Renal cortical epithelial cell (primary cell): ENCODE measurements around the gene ACACB. TPM values are rescaled to one million over a fixed set of nuclear protein-coding genes. Genes with fewer than 3 reads are reported as not detected.

Source experiments
- DNase-seq: peaks from one replicate; pipeline ENCODE4 v3.0.0-alpha.2; 2011; ENCODE audit warnings: low read depth
- total RNA-seq: library from RNA; depleted of rRNA; stranded (reverse); fragments of >200 nt; gene quantifications from 2 replicates; pipeline ENCODE4 v1.2.3, GENCODE V29; 2014

The ACACB gene
- 1.9 and 8.9 TPM in 2 replicates for total RNA-seq

- DNase-seq: peak; percentile 84
Observed at GRCh38 chr12:109115758-109116610, at the start of gene ACACB. Gene ACACB, plus strand, starts transcription at chr12:109116587. Its CDS starts 22,819 bp downstream, at chr12:109139406.

DNA sequence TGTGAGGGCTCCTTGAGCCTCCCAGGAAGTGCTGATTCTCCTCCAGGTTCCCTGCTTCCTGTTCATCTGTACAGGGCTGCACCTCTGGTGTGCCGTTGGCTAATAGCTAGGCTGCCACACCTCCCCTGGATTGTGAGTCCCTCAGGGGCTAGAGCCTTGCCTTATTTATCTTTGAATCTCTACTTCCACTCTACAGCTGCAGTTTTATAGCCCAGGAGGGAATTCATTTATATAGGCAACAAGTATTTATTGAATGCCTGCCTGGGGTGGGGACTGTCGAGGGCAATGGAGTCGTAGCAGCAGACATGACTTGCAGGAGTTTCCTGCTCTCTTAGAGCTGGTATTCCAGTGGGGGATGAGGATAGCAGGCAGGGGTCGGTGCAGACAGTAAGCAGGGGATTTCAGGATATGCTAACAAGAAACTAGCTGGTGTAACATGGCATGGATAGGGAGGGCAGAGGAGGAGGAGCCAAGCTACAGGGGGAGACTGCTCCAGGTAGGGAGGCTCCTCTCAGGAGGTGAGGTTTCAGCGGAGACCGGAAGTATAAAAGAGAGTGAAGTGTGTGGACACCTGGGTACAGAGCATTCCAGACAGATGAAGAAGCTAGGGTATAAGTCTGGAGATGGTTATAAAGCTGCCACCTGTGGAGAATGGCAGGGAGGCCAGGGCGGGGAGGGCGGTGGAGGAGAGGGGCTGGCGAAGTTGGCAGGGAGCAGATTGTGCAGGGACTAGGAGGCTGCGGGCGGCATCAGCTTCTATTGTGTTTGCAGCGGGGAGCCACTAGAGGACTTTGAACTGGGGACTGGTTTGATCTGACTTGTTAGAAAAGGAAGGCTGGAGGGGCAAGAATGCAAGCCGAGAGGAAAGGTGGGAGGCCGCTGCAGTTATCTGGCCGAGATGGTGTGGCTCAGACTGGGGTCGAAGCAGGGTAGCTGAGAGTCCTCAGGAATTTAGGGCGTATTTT, 46.8 kb upstream of the ACACB start:
- DNase-seq: no peak

GRCh38 chr12:109074866-109075265, 41.5 kb upstream of the ACACB start:
- no peak for DNase-seq

GRCh38 chr12:109082751-109083150, 33.6 kb upstream of the ACACB start:
- DNase-seq: no peak

DNA sequence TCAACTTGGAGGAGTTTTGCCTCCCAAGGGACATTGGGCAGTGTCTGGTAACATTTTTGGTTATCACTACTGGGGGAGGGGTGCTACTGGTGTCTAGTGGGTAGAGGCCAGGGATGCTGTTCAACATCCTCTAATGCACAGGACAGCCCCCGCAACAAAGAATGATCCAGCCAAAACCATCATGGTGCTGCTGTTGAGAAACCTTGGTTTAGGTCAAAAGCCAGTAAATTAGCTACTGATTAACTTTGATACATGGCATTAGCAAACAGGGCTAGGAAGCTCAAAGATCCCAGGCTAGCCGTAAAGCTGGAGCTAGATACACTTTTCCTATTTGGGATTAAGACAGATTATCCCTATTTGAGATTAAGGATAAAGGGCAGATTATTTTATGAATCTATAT, 32.0 kb upstream of the ACACB start:
- DNase-seq: peak; percentile 66

DNA sequence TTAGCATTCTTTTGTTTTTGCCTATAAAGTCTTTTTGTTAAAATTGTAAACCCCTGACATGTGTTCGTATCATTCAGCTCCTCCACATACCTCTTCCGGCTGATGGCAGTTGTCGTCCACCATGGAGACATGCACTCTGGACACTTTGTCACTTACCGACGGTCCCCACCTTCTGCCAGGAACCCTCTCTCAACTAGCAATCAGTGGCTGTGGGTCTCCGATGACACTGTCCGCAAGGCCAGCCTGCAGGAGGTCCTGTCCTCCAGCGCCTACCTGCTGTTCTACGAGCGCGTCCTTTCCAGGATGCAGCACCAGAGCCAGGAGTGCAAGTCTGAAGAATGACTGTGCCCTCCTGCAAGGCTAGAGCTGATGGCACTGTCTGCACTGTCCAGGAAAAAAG, 30.8 kb upstream of the ACACB start:
- DNase-seq: no peak

DNA sequence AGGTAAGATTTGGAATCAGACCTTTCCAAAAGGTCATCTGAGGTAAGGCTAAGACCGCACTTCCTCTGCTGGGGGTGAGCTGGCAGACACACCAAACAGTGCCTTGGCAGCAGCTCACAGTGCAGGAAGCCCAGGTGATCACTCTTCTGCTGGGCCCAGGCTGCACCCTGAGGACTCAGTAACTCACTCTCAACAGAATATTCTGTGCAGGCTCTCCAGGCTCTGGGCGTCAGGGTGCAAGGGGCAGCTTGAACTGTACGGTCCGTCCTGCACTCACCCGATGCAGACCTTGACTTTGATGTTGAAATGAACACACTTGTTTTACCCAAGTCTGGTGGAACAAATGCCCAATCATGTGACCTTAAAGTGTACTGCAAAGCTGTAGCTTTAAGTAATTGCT, 29.1 kb upstream of the ACACB start:
- DNase-seq: peak; percentile 31

- no peak for DNase-seq
Observed at GRCh38 chr12:109088818-109089217, 27.6 kb upstream of the ACACB start.

DNA sequence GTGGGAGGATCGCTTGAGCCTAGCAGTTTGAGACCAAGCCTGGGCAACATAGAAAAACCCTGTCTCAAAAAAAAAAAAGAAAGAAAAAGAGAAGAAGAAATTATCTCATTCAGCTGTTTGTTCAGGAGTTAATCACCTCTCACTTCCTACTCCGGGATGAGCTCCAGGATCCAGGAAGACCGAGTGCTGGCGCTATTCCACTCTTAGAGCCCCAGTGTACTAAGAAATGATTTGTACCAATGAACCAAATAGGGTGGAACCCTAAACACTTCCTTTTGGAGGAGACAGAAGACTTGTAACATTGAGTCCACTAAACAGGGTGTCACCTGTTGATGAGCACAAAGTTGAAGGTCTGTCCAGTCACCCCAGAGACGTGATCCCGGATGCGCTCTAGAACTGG, 26.7 kb upstream of the ACACB start:
- DNase-seq: no peak

DNA sequence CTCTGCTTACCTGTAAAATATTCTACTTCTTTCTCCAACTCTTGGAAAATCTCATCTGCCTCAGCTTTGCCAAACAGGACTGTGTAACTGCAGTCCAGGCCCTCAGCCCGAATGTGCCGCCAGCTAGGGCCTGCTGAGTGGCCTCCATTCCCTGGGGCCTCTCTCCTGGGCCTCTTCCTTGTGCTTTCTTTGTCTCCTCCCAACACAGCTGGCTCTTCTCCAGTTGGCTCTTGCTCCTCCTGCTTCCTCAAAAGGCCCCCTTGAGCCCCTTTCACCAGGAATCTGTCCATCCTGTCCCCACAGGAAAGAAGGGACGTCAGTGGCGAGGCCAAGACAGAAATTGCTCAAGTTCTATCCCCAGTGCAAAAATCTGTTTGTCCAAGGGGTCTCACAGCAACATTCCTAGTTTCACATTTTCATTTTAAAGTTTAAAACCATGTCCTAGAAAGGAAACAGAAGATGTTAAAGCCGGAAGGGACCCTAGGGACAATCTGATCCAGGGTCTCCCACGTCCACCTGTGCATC, 23.8 kb upstream of the ACACB start:
- DNase-seq: no peak

GRCh38 chr12:109093022-109093918, 23.1 kb upstream of the ACACB start, which contains the start of gene ALKBH2:
Gene ALKBH2, minus strand, starts transcription at chr12:109093472. Its CDS starts 686 bp downstream, at chr12:109092786.
- DNase-seq: peak; percentile 73

- DNase-seq: no peak
Observed at GRCh38 chr12:109097140-109097434, 19.3 kb upstream of the ACACB start.

- peak; percentile 79 for DNase-seq
Observed at GRCh38 chr12:109097435-109098182, 18.8 kb upstream of the ACACB start, which contains the start of gene UNG. Gene UNG, plus strand, starts transcription at chr12:109097597. Its CDS starts 83 bp downstream, at chr12:109097680.

DNA sequence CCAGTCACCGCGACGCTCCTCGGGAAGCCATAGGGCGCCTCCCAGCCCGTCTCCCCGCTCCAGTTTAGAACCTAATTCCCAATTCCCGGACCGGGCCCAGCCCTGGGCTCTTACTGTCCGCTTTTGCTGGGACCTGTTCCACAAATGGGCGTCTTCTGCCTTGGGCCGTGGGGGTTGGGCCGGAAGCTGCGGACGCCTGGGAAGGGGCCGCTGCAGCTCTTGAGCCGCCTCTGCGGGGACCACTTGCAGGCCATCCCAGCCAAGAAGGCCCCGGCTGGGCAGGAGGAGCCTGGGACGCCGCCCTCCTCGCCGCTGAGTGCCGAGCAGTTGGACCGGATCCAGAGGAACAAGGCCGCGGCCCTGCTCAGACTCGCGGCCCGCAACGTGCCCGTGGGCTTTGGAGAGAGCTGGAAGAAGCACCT, 18.2 kb upstream of the ACACB start:
- DNase-seq: no peak

DNA sequence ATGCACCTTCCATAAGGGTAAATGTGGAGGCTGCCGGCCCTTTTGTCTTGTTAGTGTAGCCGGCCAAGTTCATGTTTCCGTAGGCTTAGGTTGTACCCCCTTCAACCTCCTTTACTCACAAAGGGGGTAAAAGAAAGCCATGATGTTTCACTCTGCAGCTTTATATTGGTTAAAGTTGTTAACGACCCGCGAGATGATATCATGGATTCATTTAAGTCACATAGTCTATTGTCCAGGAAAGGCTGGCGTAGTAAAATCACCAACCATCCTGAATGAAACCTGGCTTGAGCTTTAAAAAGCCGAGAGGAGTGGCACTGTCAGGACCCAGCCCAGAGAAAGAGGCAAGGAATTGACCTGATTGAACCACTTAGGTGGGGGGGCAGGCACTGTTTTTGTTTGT, 17.7 kb upstream of the ACACB start:
- no peak for DNase-seq

- no peak for DNase-seq
Observed at GRCh38 chr12:109099431-109100020, 16.9 kb upstream of the ACACB start.

DNA sequence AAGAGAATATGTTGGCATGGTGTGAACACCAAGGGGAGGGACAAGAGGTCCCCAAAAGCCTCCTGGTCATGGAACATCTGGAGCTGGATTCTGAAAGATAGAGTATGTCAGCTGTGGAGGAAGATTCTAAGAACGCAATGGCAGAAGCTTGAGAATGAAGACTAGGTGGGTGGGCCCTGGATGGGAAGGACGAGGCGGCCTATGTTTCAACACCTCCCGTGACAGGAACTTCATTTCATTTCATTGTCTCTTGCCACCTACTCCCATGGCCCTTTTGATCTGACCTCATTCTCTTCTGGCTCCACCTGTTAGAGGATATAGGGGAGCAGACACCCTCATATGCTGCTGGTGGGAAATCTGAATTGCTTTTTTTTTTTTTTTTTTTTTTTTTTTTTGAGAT, 15.6 kb upstream of the ACACB start:
- DNase-seq: no peak

DNA sequence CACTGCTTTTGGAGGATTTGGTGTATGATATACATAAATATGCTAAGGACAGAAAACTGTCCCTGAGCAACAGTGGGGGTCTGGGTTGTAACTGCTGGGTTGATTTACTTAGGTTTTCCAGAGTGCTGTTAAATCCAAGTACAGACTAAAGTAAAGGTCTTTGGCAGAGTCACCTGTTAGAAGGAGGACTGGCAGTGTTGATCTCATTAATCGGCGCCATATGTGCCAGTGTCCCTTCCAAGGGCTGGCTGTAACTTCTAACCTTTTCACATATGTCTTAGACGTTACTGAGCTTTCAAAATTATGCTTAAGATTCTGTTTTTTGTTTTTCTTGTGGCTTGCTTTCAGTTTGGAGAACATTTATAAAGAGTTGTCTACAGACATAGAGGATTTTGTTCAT, 13.9 kb upstream of the ACACB start:
- no peak for DNase-seq

- no peak for DNase-seq
Observed at GRCh38 chr12:109105176-109105575, 11.2 kb upstream of the ACACB start.

GRCh38 chr12:109109746-109110350, 6.5 kb upstream of the ACACB start:
- no peak for DNase-seq
